TTC549 (cell line): Measurements from ENCODE around the gene QSOX2.
"Not testable (repeated sequence)": the region's sequence is repeated elsewhere in the genome, so short reads cannot be mapped to it uniquely, and the experiment has no call there.

Experiments used
- FAIRE-seq: peaks from 2 replicates; lab custom pipeline; 2012; peaks lifted over from hg19 to GRCh38; lab: Jason Lieb, UNC

Gene QSOX2

GRCh38 chr9:136282272-136282861 is 36.8 kb upstream of the QSOX2 start:
- no peak for FAIRE-seq

- no peak for FAIRE-seq
Measured at GRCh38 chr9:136281421-136282271, 36.0 kb upstream of the QSOX2 start.

- no peak for FAIRE-seq
Measured at GRCh38 chr9:136280535-136281315, 35.1 kb upstream of the QSOX2 start.

GRCh38 chr9:136279471-136279870 is 33.9 kb upstream of the QSOX2 start:
- no peak for FAIRE-seq

GRCh38 chr9:136278894-136279293 is 33.3 kb upstream of the QSOX2 start:
- FAIRE-seq: no peak

- FAIRE-seq: no peak
Measured at GRCh38 chr9:136278221-136278620, 32.6 kb upstream of the QSOX2 start.

GRCh38 chr9:136277746-136278145 is 32.1 kb upstream of the QSOX2 start:
- no peak for FAIRE-seq

- FAIRE-seq: no peak
Measured at GRCh38 chr9:136276716-136277115, 31.1 kb upstream of the QSOX2 start.

GRCh38 chr9:136275655-136276429 is 30.2 kb upstream of the QSOX2 start:
- no peak for FAIRE-seq

GRCh38 chr9:136274786-136275654 is 29.4 kb upstream of the QSOX2 start:
- no peak for FAIRE-seq

GRCh38 chr9:136273921-136274785 is 28.5 kb upstream of the QSOX2 start:
- FAIRE-seq: no peak

- no peak for FAIRE-seq
Measured at GRCh38 chr9:136273244-136273865, 27.7 kb upstream of the QSOX2 start.

GRCh38 chr9:136270173-136270705 is 24.6 kb upstream of the QSOX2 start:
- no peak for FAIRE-seq

GRCh38 chr9:136268735-136269134 is 23.1 kb upstream of the QSOX2 start:
- no peak for FAIRE-seq

- FAIRE-seq: no peak
Measured at GRCh38 chr9:136268318-136268717, 22.7 kb upstream of the QSOX2 start.

GRCh38 chr9:136267261-136268111 is 21.9 kb upstream of the QSOX2 start:
- no peak for FAIRE-seq

GRCh38 chr9:136266641-136267040 is 21.0 kb upstream of the QSOX2 start:
- not testable (repeated sequence) for FAIRE-seq

GRCh38 chr9:136265561-136266355 is 20.1 kb upstream of the QSOX2 start:
- FAIRE-seq: no peak
